ENCODE results near the gene RALGAPB. TPM values are rescaled to one million over a fixed set of nuclear protein-coding genes. Genes with fewer than 3 reads are reported as not detected.

RALGAPB gene
- polyA plus RNA-seq, 2 of the 4 experiments (the other 2 are of a cell fraction) = 15.1 to 35.9 TPM

DNA sequence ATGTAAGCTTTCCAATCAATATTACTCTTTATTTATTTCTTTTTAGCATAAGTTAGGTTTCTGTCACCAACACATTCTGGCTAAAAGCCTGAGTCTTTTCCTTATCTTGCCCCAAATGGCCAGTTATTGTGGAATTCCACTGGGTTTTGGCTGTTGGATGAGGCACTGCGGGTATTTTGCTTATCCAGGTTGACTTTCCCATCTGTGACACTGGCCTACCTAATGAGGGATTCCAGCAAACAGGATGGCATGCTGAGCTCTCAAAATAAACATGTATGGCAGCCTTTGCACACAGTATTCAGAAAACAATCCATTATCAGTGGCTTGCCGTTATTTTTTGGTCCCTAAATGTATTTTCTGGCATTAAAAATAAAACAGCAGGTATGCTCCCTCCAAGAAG, 6.5 kb upstream of the RALGAPB start:
- H3K4me1 ChIP-seq = 0 out of 3 replicates have a peak, but pooled peaks cover 2% of the 10 kb centered on the region
- DNase-seq (ENCODE audit: low read depth in 1 of 2, low spot score in 1 of 2) (no peak), ATAC-seq (no peak), FAIRE-seq (no peak)
- ChIA-PET POLR2A (no interaction called here), CTCF (interaction anchor here (0.6 to 11.1 kb wide), 5 partner anchors 8 to 31 kb away, joined by 3 to 110 read pairs (median 3); partner anchors contain the start of gene SNHG17)
- H3K4me2 ChIP-seq = no peak overlapping the region
- H3K4me3 ChIP-seq = no peak overlapping the region
- no peaks in the 10 kb centered on the region for H3K9me3 ChIP-seq
- H3K27ac ChIP-seq = no peak overlapping the region
- WGBS (ENCODE audit: missing lambda C conversion rate) = 18% methylated on average over 2 of the region's 2 CpGs
- TF ChIP-seq NFE2L2 (conservative IDR thresholded peaks at IDR 0.05; ENCODE audit: low read length) (no peak), NR3C1 (IDR thresholded peaks at IDR 0.05) (no peak), GATA3 (IDR thresholded peaks at IDR 0.05; ENCODE audit: borderline replicate concordance) (no peak), CBX2 (IDR thresholded peaks at IDR 0.05; ENCODE audit: borderline replicate concordance, low read depth) (no peak), TP53 (CRISPR knock-in tag; IDR thresholded peaks at IDR 0.05) (no peak), HOXB5 (CRISPR knock-in tag; IDR thresholded peaks at IDR 0.05) (no peak), MYC (IDR thresholded peaks at IDR 0.05; ENCODE audit: borderline replicate concordance, low read length) (no peak), RARB (CRISPR knock-in tag; IDR thresholded peaks at IDR 0.05) (no peak), HDAC2 (IDR thresholded peaks at IDR 0.05) (no peak), POLR2A (IDR thresholded peaks at IDR 0.05; ENCODE audit: low read length) (no peak), CBX8 (IDR thresholded peaks at IDR 0.05) (no peak)
- TF ChIP-seq, protein P1, sequence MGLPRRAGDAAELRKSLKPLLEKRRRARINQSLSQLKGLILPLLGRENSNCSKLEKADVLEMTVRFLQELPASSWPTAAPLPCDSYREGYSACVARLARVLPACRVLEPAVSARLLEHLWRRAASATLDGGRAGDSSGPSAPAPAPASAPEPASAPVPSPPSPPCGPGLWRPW (IDR thresholded peaks at IDR 0.05) = no peak

DNA sequence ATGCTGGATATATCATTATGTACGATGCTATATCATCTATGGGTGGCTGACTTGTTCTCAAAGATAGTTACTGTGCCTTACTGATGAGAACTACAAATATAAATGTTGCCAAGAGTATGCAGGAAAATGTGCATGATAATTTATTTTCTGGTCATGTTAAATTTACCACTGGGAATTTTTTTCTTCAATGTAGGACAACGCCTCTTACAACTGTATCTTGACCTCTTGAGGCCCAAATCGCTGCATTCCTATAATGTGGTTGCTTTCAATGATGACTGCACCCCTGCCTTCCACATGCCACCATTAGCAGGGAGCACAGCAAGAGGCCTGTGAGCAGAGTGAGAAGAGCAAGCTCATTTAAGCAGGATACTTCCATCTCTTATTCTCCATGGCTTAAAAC, 5.7 kb upstream of the RALGAPB start:
- no peaks in the 10 kb centered on the region for H3K9me3 ChIP-seq
- DNase-seq (ENCODE audit: low read depth in 1 of 2, low spot score in 1 of 2) = no peak
- H3K4me1 ChIP-seq = peaks cover 4% of the 10 kb centered on the region; the same call in 1 of the 3 replicates
- FAIRE-seq = no peak
- no peak overlapping the region for H3K27ac ChIP-seq
- 30% methylated on average over 3 of the region's 3 CpGs for WGBS (ENCODE audit: missing lambda C conversion rate)
- H3K4me2 ChIP-seq = no peak overlapping the region
- ChIA-PET CTCF (interaction anchor here (0.7 to 11.1 kb wide), 3 partner anchors 19 to 32 kb away, joined by 3 to 110 read pairs (median 3); partner anchors contain the start of gene SNHG17), POLR2A (no interaction called here)
- no peak overlapping the region for H3K4me3 ChIP-seq
- TF ChIP-seq ZC3H11A (IDR thresholded peaks at IDR 0.05) = no peak
- no peak for TF ChIP-seq CHD2 (IDR thresholded peaks at IDR 0.05; ENCODE audit: low read length, partially characterized antibody)
- TF ChIP-seq NFE2L2 (conservative IDR thresholded peaks at IDR 0.05; ENCODE audit: low read length) = no peak
- no peak for TF ChIP-seq CEBPB (IDR thresholded peaks at IDR 0.05)
- no peak for TF ChIP-seq ZSCAN20 (CRISPR knock-in tag; IDR thresholded peaks at IDR 0.05)
- TF ChIP-seq MYC (IDR thresholded peaks at IDR 0.05; ENCODE audit: borderline replicate concordance, low read length) = no peak
- TF ChIP-seq RNF2 (IDR thresholded peaks at IDR 0.05; ENCODE audit: borderline replicate concordance, low read depth) = no peak
- no peak for TF ChIP-seq EP300 (IDR thresholded peaks at IDR 0.05)
- no peak for TF ChIP-seq KDM5A (IDR thresholded peaks at IDR 0.05)
- no peak for TF ChIP-seq RARB (CRISPR knock-in tag; IDR thresholded peaks at IDR 0.05)
- TF ChIP-seq RAD21 (conservative IDR thresholded peaks at IDR 0.05 in 1 of 2, IDR thresholded peaks at IDR 0.05 in 1 of 2) = no peak
- TF ChIP-seq USF2 (IDR thresholded peaks at IDR 0.05) = no peak
- TF ChIP-seq TFCP2L1 (CRISPR knock-in tag; IDR thresholded peaks at IDR 0.05) = no peak
- TF ChIP-seq TP53 (CRISPR knock-in tag; IDR thresholded peaks at IDR 0.05) = no peak
- no peak for TF ChIP-seq E2F6 (IDR thresholded peaks at IDR 0.05; ENCODE audit: borderline replicate concordance, low read depth)
- no peak for ATAC-seq

- Histone ChIP-seq H3K4me2 (no peak overlapping the region), H3K4me3 (no peak overlapping the region), H3K4me1 (peaks cover 18% of the 10 kb centered on the region), H3K9me3 (no peaks in the 10 kb centered on the region), H3K27ac (no peak overlapping the region; a peak in 1 of 6 replicates)
- ATAC-seq = no peak
- ChIA-PET CTCF (interaction anchor here (1.2 to 11.1 kb wide), 6 partner anchors 13 to 64 kb away, joined by 3 to 110 read pairs (median 12); partner anchors contain the start of gene SNHG17), POLR2A (no interaction called here)
- no peak for FAIRE-seq
- TF ChIP-seq E2F6 (IDR thresholded peaks at IDR 0.05; ENCODE audit: borderline replicate concordance, low read depth) (no peak), SMC3 (IDR thresholded peaks at IDR 0.05) (no peak), NR3C1 (IDR thresholded peaks at IDR 0.05) (no peak), RNF2 (IDR thresholded peaks at IDR 0.05; ENCODE audit: borderline replicate concordance, low read depth) (no peak), EHF (CRISPR knock-in tag; IDR thresholded peaks at IDR 0.05) (no peak), TP53 (CRISPR knock-in tag; IDR thresholded peaks at IDR 0.05) (no peak)
- DNase-seq (ENCODE audit: low read depth in 1 of 2, low spot score in 1 of 2) = no peak
- WGBS (ENCODE audit: missing lambda C conversion rate) = 71% methylated on average over 1 of the region's 1 CpG
Observed at GRCh38 chr20:38471245-38471644, 1.4 kb upstream of the RALGAPB start.

All from A549 (cell line).